Ectodermal cell (in vitro differentiated cells): ENCODE data around the gene GNG7. TPM values are rescaled to one million over a fixed set of nuclear protein-coding genes. Genes with fewer than 3 reads are reported as not detected.
A peak's percentile ranks its signal among the peaks of the same experiment; 100 is the strongest.

ENCODE experiments used
- H3K27ac ChIP-seq: 2 replicates; pipeline ENCODE4 v1.7.0; 2013; ENCODE audit warnings: mild to moderate bottlenecking, low read depth, low read length; ENCODE audit not compliant: insufficient read depth, poor library complexity, severe bottlenecking
- H3K27me3 ChIP-seq: 2 replicates; pipeline ENCODE4 v1.7.0; 2013; ENCODE audit warnings: mild to moderate bottlenecking, low read length; ENCODE audit not compliant: insufficient read depth, control insufficient read depth, poor library complexity, severe bottlenecking
- H3K36me3 ChIP-seq: one replicate; pipeline ENCODE4 v1.7.0; 2013; ENCODE audit warnings: low read length; ENCODE audit not compliant: control insufficient read depth, insufficient read depth
- H3K4me1 ChIP-seq: one replicate; pipeline ENCODE4 v1.7.0; 2013; ENCODE audit warnings: low read length; ENCODE audit not compliant: control insufficient read depth, insufficient read depth
- H3K4me3 ChIP-seq: 2 replicates; pipeline ENCODE4 v1.7.0; 2013; ENCODE audit warnings: low read depth, low read length, control low read depth; ENCODE audit not compliant: insufficient read depth
- H3K9me3 ChIP-seq: 2 replicates; pipeline ENCODE4 v1.7.0; 2013; ENCODE audit warnings: mild to moderate bottlenecking, low read length, moderate library complexity; ENCODE audit not compliant: control insufficient read depth
- WGBS, 2 experiments: methylation state at CpG; one replicate each; pipeline ENCODE4 v1.1.7; 2013; ENCODE audit warnings: missing lambda C conversion rate in 2 of 2; 5-methylcytosine and 5-hydroxymethylcytosine counted together
- polyA plus RNA-seq, 4 experiments: library from polyadenylated mRNA; stranded (reverse); fragments of 50-300 nt; gene quantifications; one replicate each; pipeline ENCODE4 v1.2.3, GENCODE V29; 2013

The GNG7 gene
- 10.6 TPM for polyA plus RNA-seq (2013, experiment 1 of 4)
- polyA plus RNA-seq (2013, experiment 2 of 4) = 11.1 TPM
- polyA plus RNA-seq (2013, experiment 3 of 4) = 8.1 TPM
- polyA plus RNA-seq (2013, experiment 4 of 4) = 7.9 TPM

DNA sequence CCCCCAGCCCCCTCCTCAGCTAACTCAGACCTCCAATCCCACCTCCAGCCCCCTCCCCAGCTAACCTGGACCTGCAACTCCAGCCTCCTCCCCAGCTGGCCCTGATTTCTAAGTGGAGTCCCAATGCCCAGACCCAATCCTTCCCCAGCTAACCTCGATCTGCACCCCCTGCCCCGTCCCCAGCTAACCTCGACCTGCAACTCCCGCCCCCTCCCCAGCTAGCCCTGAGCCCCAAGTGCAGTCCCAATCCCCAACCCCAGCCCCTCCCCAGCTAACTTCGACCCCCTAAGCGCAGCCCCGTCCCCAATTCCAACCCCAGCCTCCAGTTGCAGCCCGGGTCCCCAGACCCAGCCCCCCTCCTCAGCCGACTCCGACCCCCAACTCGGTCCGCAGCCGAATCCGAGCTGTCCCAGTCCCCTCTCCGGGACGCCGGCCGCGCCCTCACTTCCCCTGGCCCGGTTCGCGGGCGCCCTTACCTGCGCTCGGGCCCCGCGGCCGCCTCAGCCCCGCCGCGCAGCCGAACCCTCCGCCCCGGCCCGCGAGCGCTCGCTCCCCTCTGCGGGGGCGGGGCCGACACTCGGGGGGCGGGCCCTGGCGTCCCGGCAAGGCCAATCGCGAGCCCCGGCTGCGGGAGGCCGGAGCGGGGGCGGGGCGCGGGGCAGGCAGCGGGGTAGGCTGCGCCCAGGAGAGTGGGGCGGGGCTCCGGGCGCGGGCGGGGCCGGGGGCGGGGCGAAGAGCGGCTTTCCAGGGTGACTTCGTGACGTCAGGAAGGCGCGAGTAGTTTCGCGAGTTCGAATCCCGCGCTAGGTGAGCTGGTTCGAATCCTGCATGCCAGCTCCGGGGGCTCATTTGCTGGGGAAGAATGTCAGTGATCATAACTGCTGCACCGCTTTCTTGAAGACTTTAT lies at the start of gene GNG7:
Gene GNG7 (minus strand): TSS at position 525 of the 907 bp plus-strand sequence. CDS start 182,006 bp downstream, outside the sequence.
- H3K4me3 ChIP-seq = peak within 1 kb of the TSS; percentile 65
- H3K36me3 ChIP-seq = no peaks in the 10 kb centered on the region
- 2% methylated on average over 77 of the region's 77 CpGs for WGBS, 2 experiments
- peaks cover 15% of the 10 kb centered on the region for H3K4me1 ChIP-seq
- H3K9me3 ChIP-seq = no peaks in the 10 kb centered on the region
- H3K27ac ChIP-seq = no peak within 1 kb of the TSS
- peaks cover 29% of the 10 kb centered on the region for H3K27me3 ChIP-seq

DNA sequence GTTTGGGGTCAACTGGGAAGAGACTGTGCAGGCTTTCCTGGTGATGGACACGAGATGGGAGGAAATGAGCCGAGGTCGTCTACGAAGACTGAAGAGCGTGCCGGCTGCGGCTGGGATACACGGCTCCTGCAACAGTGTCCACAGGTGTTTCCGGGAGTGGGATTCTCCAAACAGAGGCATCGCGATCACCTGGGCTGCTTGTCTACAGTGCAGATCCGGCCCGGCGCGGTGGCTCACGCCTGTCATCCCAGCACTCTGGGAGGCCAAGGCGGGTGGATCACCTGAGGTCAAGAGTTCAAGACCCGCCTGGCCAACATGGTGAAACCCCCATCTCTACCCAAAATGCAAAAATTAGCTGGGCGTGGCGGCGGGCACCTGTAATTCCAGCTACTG lies 48.9 kb upstream of the GNG7 start:
- H3K27ac ChIP-seq = no peak overlapping the region
- H3K4me1 ChIP-seq = no peaks in the 10 kb centered on the region
- H3K9me3 ChIP-seq = no peaks in the 10 kb centered on the region
- H3K36me3 ChIP-seq = peaks cover 10% of the 10 kb centered on the region
- no peak overlapping the region for H3K4me3 ChIP-seq
- 92 to 93% methylated on average over 21 of the region's 21 CpGs for WGBS, 2 experiments
- peaks cover 8% of the 10 kb centered on the region for H3K27me3 ChIP-seq

DNA sequence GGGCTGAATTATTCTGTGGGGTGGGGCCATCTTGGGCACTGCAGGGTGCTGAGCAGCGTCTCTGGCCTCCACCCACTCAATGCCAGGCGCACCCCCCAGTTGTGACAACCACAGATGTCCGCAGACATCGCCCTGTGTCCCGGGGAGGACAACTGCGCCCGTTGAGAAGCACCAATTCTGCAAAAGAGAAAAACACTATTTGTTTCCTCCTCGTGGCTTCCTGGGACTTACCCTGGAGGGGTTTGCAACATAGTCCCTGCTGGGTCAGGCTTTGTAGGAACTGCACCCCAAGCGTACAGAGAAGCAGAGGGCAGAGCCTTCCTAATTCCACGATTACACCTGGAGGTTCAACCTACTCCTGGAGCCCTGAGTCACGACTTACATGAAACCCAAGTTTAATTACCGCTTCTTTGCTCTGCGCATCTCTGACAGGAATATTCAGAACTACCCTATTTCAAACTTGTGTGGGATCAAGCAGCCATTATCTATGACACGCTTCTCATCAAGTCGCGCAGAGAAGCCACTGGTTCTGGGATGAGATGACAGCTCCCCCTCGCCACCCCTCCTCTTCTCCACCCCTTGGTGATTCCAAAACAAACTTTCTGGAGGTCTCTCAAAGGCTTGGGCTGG lies 48.4 kb upstream of the GNG7 start:
- no peak overlapping the region for H3K27ac ChIP-seq
- H3K4me1 ChIP-seq = no peaks in the 10 kb centered on the region
- 86 to 88% methylated on average over 17 of the region's 17 CpGs for WGBS, 2 experiments
- no peak overlapping the region for H3K4me3 ChIP-seq
- H3K27me3 ChIP-seq = peaks cover 8% of the 10 kb centered on the region
- H3K36me3 ChIP-seq = peaks cover 7% of the 10 kb centered on the region
- H3K9me3 ChIP-seq = no peaks in the 10 kb centered on the region

DNA sequence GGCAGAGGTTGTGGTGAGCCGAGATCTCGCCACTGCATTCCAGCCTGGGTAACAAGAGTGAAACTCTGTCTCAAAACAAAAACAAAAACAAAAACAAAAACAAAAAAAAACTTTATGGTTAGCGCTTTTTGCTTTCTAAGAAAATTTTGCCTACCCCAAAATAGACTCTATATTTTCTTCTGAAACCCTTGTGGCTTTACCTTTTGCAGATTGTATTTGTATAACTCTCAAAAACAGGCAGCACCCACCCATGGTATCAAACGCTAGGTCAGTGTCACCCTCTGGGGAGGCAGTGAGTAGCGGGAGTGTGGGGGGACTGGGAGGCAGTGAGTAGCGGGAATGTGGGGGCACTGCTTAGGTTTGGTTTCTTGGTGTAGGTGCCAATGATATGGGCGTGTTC lies 44.9 kb upstream of the GNG7 start:
- no peak overlapping the region for H3K27ac ChIP-seq
- H3K4me1 ChIP-seq = no peaks in the 10 kb centered on the region
- peaks cover 13% of the 10 kb centered on the region for H3K27me3 ChIP-seq
- H3K9me3 ChIP-seq = no peaks in the 10 kb centered on the region
- H3K4me3 ChIP-seq = no peak overlapping the region
- no peaks in the 10 kb centered on the region for H3K36me3 ChIP-seq
- WGBS, 2 experiments = 86 to 87% methylated on average over 7 of the region's 7 CpGs

DNA sequence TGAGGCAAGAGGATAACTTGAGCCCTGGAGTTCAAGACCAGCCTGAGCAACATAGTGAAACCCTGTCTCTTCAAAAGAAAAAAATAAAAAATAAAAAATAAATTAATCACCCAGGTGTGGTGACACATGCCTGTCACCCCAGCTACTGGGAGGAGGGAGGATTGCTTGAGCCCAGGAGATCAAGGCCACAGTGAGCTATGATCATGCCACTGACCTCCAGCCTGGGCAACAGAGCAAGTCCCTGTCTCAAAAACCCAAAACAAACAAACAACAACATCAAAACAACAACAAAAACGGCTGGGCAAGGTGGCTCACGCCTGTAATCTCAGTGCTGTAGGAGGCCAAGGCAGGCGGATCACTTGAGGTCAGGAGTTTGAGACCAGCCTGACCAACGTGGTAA lies 41.6 kb upstream of the GNG7 start:
- H3K27me3 ChIP-seq = peaks cover 21% of the 10 kb centered on the region
- no peaks in the 10 kb centered on the region for H3K9me3 ChIP-seq
- no peaks in the 10 kb centered on the region for H3K36me3 ChIP-seq
- no peak overlapping the region for H3K4me3 ChIP-seq
- peaks cover 3% of the 10 kb centered on the region for H3K4me1 ChIP-seq
- no peak overlapping the region for H3K27ac ChIP-seq
- 44 to 50% methylated on average over 4 of the region's 4 CpGs for WGBS, 2 experiments

DNA sequence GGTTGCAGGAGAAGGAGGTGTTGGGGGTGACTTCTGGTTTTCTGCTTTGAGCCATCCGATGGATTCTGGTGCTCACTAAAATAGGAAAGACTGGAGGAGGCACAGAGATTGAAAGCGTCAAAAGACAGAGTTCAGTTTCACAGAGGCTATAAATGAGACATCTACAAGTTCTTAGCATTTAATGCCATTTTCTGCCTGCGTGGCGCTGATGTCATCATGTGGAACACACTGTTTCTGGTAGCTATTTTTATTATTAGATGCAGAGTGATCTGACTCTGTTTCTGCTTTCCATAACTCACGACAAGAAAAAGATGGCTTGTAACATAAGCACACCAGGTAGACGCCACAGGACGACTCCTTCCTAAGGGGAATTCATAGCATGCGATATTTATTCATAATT lies 40.6 kb upstream of the GNG7 start:
- Histone ChIP-seq H3K27me3 (peaks cover 16% of the 10 kb centered on the region), H3K4me1 (peaks cover 5% of the 10 kb centered on the region), H3K4me3 (no peak overlapping the region), H3K36me3 (no peaks in the 10 kb centered on the region), H3K27ac (no peak overlapping the region), H3K9me3 (no peaks in the 10 kb centered on the region)
- 78 to 85% methylated on average over 8 of the region's 8 CpGs for WGBS, 2 experiments

DNA sequence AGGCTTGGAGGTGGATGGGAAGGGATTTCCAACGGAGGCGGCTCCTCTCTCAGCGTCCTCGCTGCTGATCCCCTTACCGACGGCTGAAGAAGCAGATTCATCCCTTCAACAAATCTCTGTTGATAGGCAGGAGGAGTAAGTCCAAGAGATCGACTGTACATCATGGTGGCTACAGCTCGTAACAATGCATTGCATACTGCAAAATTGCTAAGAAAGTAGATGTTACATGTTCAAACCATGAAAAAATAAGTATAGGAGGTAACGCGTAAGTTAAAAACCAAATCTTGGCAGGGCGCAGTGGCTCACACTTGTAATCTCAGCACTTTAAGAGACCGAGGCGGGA lies 37.8 kb upstream of the GNG7 start:
- Histone ChIP-seq H3K4me3 (no peak overlapping the region), H3K27me3 (peaks cover 13% of the 10 kb centered on the region), H3K4me1 (peaks cover 5% of the 10 kb centered on the region), H3K27ac (no peak overlapping the region), H3K9me3 (no peaks in the 10 kb centered on the region), H3K36me3 (no peaks in the 10 kb centered on the region)
- WGBS, 2 experiments = 49 to 50% methylated on average over 13 of the region's 13 CpGs

DNA sequence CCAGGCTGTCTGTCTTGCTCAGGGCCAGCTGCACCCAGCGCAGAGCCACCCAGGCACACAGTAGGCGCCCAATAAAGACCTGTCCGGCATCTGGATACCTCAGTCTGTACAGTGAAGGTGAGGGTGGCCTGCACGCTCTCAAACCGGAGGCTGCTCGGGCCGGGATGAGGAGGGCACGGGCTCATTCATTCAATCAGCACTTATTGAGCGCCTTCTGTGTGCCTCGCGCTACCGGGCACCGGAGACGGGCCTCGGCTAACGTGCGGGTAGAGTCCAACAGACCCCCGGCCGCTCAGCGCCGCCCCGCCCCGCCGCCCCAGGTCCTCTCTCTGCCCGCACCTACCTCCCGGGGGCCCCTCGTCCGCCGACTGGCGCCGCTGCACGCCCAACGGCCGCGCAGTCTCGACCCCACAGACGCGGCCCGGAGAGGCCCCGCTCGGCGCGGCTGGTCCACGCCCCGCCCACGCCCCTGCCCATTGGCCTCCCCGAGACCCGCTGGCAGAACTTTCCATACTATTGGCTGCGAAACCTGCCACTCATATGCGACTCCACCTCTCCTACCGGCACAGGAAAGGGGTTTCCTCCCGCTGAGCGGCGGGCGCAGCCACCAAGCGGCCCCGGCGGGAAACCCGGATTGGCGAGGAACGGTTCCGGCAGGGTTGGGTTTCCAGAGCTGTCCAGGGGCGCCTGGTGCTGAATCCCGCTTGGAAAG lies 37.3 kb upstream of the GNG7 start, which contains the start of gene SLC39A3:
Gene SLC39A3 (minus strand): TSS at position 416 of the 712 bp plus-strand sequence. CDS start 2,760 bp downstream, outside the sequence.
- no peak within 1 kb of the TSS for H3K27ac ChIP-seq
- H3K9me3 ChIP-seq = no peaks in the 10 kb centered on the region
- WGBS, 2 experiments = 1% methylated on average over 64 of the region's 64 CpGs
- H3K4me3 ChIP-seq = peak within 1 kb of the TSS; percentile 91
- H3K36me3 ChIP-seq = no peaks in the 10 kb centered on the region
- peaks cover 13% of the 10 kb centered on the region for H3K27me3 ChIP-seq
- H3K4me1 ChIP-seq = peaks cover 5% of the 10 kb centered on the region

DNA sequence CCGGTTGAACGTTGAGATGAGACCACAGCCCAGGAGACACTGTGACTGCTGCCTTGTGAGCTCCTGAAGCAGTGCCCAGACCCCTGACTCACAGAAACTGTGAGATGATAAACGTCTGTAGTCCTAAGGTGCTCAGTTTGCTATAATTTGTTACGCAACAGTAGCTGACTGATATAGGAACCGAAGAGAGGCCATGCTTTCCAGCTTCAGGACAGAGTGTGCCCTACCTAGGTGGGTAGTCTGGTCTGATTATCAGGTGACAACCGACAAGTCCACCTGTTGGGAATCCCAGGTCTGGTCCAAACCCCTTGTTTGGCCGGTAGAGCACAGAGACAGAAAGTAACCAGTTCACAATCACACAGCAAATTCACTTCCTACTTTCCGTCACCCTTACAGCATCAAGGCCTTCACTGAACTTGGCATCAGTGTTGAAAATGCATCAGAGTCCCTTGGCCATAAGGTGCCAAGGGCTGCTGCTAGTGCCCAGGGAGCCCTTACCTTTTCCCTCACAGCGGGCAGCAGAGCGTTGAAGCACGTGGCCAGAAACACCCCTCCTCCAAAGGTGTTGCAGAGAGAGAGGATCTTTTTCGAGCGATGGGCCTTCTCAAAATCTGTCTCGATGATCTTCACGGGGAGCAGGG lies 34.2 kb upstream of the GNG7 start:
- H3K4me3 ChIP-seq = no peak overlapping the region
- H3K36me3 ChIP-seq = no peaks in the 10 kb centered on the region
- peaks cover 5% of the 10 kb centered on the region for H3K4me1 ChIP-seq
- H3K9me3 ChIP-seq = no peaks in the 10 kb centered on the region
- H3K27ac ChIP-seq = no peak overlapping the region
- whole genome bisulfite sequencing, 2 experiments = 94 to 95% methylated on average over 15 of the region's 15 CpGs
- H3K27me3 ChIP-seq = peaks cover 8% of the 10 kb centered on the region
